AG04450 (cell line): ENCODE data around the gene MAL. TPM values are rescaled to one million over a fixed set of nuclear protein-coding genes. Genes with fewer than 3 reads are reported as not detected.

Experiments
- CTCF ChIA-PET: fragments of 300-600, 350-600 bp; formaldehyde crosslinking; extraction: SDS; loops from one replicate; lab custom pipeline; 2022; ENCODE audit warnings: antibody characterized with exemption, inconsistent platforms; lab: Charles Lee
- POLR2A ChIA-PET: fragments of 350-600 bp; formaldehyde crosslinking; extraction: SDS; loops from one replicate; lab custom pipeline; 2021; ENCODE audit warnings: antibody characterized with exemption, inconsistent platforms; lab: Yijun Ruan, JAX
- DNase-seq: peaks from one replicate; pipeline ENCODE4 v3.0.0-alpha.2; 2011; ENCODE audit warnings: low read depth, low spot score
- H3K27ac ChIP-seq: one replicate; pipeline ENCODE4 v1.5.1; 2012; ENCODE audit warnings: low read depth, low read length, control low read depth
- H3K27me3 ChIP-seq: one replicate; pipeline ENCODE4 v1.6.0; 2012; ENCODE audit warnings: low read length; ENCODE audit not compliant: control insufficient read depth, insufficient read depth
- H3K4me3 ChIP-seq: 2 replicates; pipeline ENCODE4 v1.5.1; 2011; ENCODE audit warnings: mild to moderate bottlenecking, low read depth, low read length, control low read depth
- H3K9me3 ChIP-seq: 2 replicates; pipeline ENCODE4 v1.5.1; 2012; ENCODE audit warnings: low read length; ENCODE audit not compliant: control insufficient read depth, insufficient read depth
- CTCF ChIP-seq: IDR thresholded peaks from 2 replicates; pipeline ENCODE4 v1.5.1; 2011; ENCODE audit warnings: low read depth, low read length, control low read depth, inconsistent platforms
- polyA plus RNA-seq: library from polyadenylated mRNA; depleted of rRNA; stranded (reverse); fragments of >200 nt; gene quantifications from 2 replicates; pipeline ENCODE4 v1.2.3, GENCODE V29; 2011

Gene MAL
- polyA plus RNA-seq, 1 experiment = not detected

GRCh38 chr2:95038635-95039298 lies 13.3 kb downstream of the MAL start:
- H3K27ac ChIP-seq = no peak overlapping the region
- H3K27me3 ChIP-seq = no peaks in the 10 kb centered on the region
- no peak for DNase-seq
- TF ChIP-seq CTCF = no peak
- H3K4me3 ChIP-seq = no peak overlapping the region
- POLR2A ChIA-PET = no interaction called here
- peaks cover 14% of the 10 kb centered on the region for H3K9me3 ChIP-seq
- CTCF ChIA-PET = no interaction called here

- CTCF ChIA-PET = no interaction called here
Observed at GRCh38 chr2:95039363-95039762, 13.9 kb downstream of the MAL start.

GRCh38 chr2:95039978-95040377 lies 14.5 kb downstream of the MAL start:
- Histone ChIP-seq H3K27ac (no peak overlapping the region), H3K4me3 (no peak overlapping the region), H3K27me3 (no peaks in the 10 kb centered on the region), H3K9me3 (peaks cover 14% of the 10 kb centered on the region)
- TF ChIP-seq CTCF = no peak
- CTCF ChIA-PET = interaction anchor here (2.0 kb wide), 1 partner anchor 54 kb away, joined by 5 read pairs; no protein-coding TSS in a partner anchor
- no peak for DNase-seq
- POLR2A ChIA-PET = no interaction called here

More at GRCh38 chr2:95039363-95039762, 13.9 kb downstream of the MAL start:
- no peaks in the 10 kb centered on the region for H3K27me3 ChIP-seq
- no peak overlapping the region for H3K4me3 ChIP-seq
- TF ChIP-seq CTCF = no peak
- H3K9me3 ChIP-seq = peaks cover 14% of the 10 kb centered on the region
- H3K27ac ChIP-seq = no peak overlapping the region
- no peak for DNase-seq
- POLR2A ChIA-PET = no interaction called here

- Histone ChIP-seq H3K9me3 (peaks cover 14% of the 10 kb centered on the region), H3K4me3 (no peak overlapping the region), H3K27me3 (no peaks in the 10 kb centered on the region), H3K27ac (no peak overlapping the region)
- TF ChIP-seq CTCF = no peak
- ChIA-PET POLR2A (no interaction called here), CTCF (interaction anchor here (2.0 kb wide), 1 partner anchor 54 kb away, joined by 5 read pairs; no protein-coding TSS in a partner anchor)
- no peak for DNase-seq
Observed at GRCh38 chr2:95040426-95040825, 14.9 kb downstream of the MAL start.

- H3K27ac ChIP-seq = no peak overlapping the region
- CTCF ChIA-PET = interaction anchor here (1.1 to 2.0 kb wide), 3 partner anchors 38 to 74 kb away, joined by 3 to 5 read pairs (median 4); no protein-coding TSS in a partner anchor
- DNase-seq = no peak
- H3K9me3 ChIP-seq = peaks cover 11% of the 10 kb centered on the region
- H3K27me3 ChIP-seq = no peaks in the 10 kb centered on the region
- no peak for TF ChIP-seq CTCF
- POLR2A ChIA-PET = no interaction called here
- H3K4me3 ChIP-seq = no peak overlapping the region
Observed at GRCh38 chr2:95041060-95041823, 15.7 kb downstream of the MAL start.
